H7 (cell line): ENCODE data around the gene CAPRIN1. TPM values are rescaled to one million over a fixed set of nuclear protein-coding genes. Genes with fewer than 3 reads are reported as not detected.
"Not testable (repeated sequence)": the region's sequence is repeated elsewhere in the genome, so short reads cannot be mapped to it uniquely, and the experiment has no call there.

Experiments used
- DNase-seq: peaks from one replicate; pipeline ENCODE4 v3.0.0; 2012
- H3K27me3 ChIP-seq: 2 replicates; pipeline ENCODE4 v1.6.0; 2011; ENCODE audit warnings: mild to moderate bottlenecking, low read length; ENCODE audit not compliant: control insufficient read depth, insufficient read depth
- H3K36me3 ChIP-seq: replicated peaks from 2 replicates; pipeline ENCODE4 v1.5.1; 2011; ENCODE audit warnings: low read length; ENCODE audit not compliant: control insufficient read depth, insufficient read depth
- H3K4me3 ChIP-seq: 2 replicates; pipeline ENCODE4 v1.5.1; 2011; ENCODE audit warnings: low read depth, mild to moderate bottlenecking, control low read depth, low read length, moderate library complexity; ENCODE audit not compliant: insufficient read depth
- total RNA-seq: library from RNA; depleted of rRNA; stranded (reverse); fragments of >200 nt; shearing (Covaris generic); gene quantifications from 2 replicates; pipeline ENCODE4 v1.2.3, GENCODE V29; 2014

CAPRIN1 gene
- total RNA-seq, 1 experiment from 2014 or later, result 178 TPM

- Histone ChIP-seq H3K27me3 (no peaks in the 10 kb centered on the region), H3K36me3 (no peaks in the 10 kb centered on the region), H3K4me3 (no peak overlapping the region)
- no peak for DNase-seq
Observed at GRCh38 chr11:34036456-34036855, 15.1 kb upstream of the CAPRIN1 start.

GRCh38 chr11:34037016-34037415, 14.5 kb upstream of the CAPRIN1 start:
- Histone ChIP-seq H3K27me3 (no peaks in the 10 kb centered on the region), H3K36me3 (no peaks in the 10 kb centered on the region), H3K4me3 (no peak overlapping the region)
- no peak for DNase-seq

- H3K27me3 ChIP-seq, result no peaks in the 10 kb centered on the region
Observed at GRCh38 chr11:34040571-34040970, 11.0 kb upstream of the CAPRIN1 start.

GRCh38 chr11:34044664-34045485, 6.7 kb upstream of the CAPRIN1 start:
- H3K36me3 ChIP-seq, result no peaks in the 10 kb centered on the region
- DNase-seq, result no peak
- no peaks in the 10 kb centered on the region for H3K27me3 ChIP-seq
- no peak overlapping the region for H3K4me3 ChIP-seq

More at GRCh38 chr11:34040571-34040970, 11.0 kb upstream of the CAPRIN1 start:
- H3K36me3 ChIP-seq, result no peaks in the 10 kb centered on the region
- no peak overlapping the region for H3K4me3 ChIP-seq
- no peak for DNase-seq

- no peaks in the 10 kb centered on the region; the same call in 1 of the 2 replicates for H3K36me3 ChIP-seq
- no peaks in the 10 kb centered on the region for H3K27me3 ChIP-seq
- no peak overlapping the region for H3K4me3 ChIP-seq
- DNase-seq, result no peak
Observed at GRCh38 chr11:34049028-34049427, 2.5 kb upstream of the CAPRIN1 start.

GRCh38 chr11:34050581-34051348, 766 bp upstream of the CAPRIN1 start:
- Histone ChIP-seq H3K4me3 (peak overlapping the region; percentile 99), H3K36me3 (peaks cover 1% of the 10 kb centered on the region), H3K27me3 (no peaks in the 10 kb centered on the region)
- DNase-seq, result no peak

- H3K27me3 ChIP-seq, result no peaks in the 10 kb centered on the region
- peak; percentile 98 for DNase-seq
- H3K4me3 ChIP-seq, result peak overlapping the region; percentile 99
- peaks cover 1% of the 10 kb centered on the region for H3K36me3 ChIP-seq
Observed at GRCh38 chr11:34052036-34052607, 591 bp downstream of the CAPRIN1 start.

- Histone ChIP-seq H3K27me3 (no peaks in the 10 kb centered on the region), H3K4me3 (peak overlapping the region; percentile 99), H3K36me3 (peaks cover 1% of the 10 kb centered on the region)
- peak; percentile 56 for DNase-seq
Observed at GRCh38 chr11:34052608-34053160, 1.2 kb downstream of the CAPRIN1 start.

- Histone ChIP-seq H3K27me3 (no peaks in the 10 kb centered on the region), H3K4me3 (peak overlapping the region; percentile 99), H3K36me3 (peaks cover 1% of the 10 kb centered on the region)
- DNase-seq, result peak; percentile 77
Observed at GRCh38 chr11:34053161-34053686, 1.7 kb downstream of the CAPRIN1 start.

- not testable (repeated sequence) for H3K27me3 ChIP-seq, H3K36me3 ChIP-seq, H3K4me3 ChIP-seq, DNase-seq
Observed at GRCh38 chr11:34054351-34054750, 2.8 kb downstream of the CAPRIN1 start.

- Histone ChIP-seq H3K27me3 (no peaks in the 10 kb centered on the region), H3K4me3 (no peak overlapping the region), H3K36me3 (peaks cover 1% of the 10 kb centered on the region)
- DNase-seq, result no peak
Observed at GRCh38 chr11:34055218-34056000, 3.9 kb downstream of the CAPRIN1 start.

GRCh38 chr11:34056672-34057071, 5.1 kb downstream of the CAPRIN1 start:
- no peaks in the 10 kb centered on the region for H3K27me3 ChIP-seq
- H3K36me3 ChIP-seq, result peaks cover 1% of the 10 kb centered on the region
- no peak overlapping the region for H3K4me3 ChIP-seq
- DNase-seq, result no peak

GRCh38 chr11:34063061-34063795, 11.7 kb downstream of the CAPRIN1 start:
- H3K4me3 ChIP-seq, result no peak overlapping the region

More at GRCh38 chr11:34063061-34063795, 11.7 kb downstream of the CAPRIN1 start:
- no peaks in the 10 kb centered on the region for H3K27me3 ChIP-seq
- no peak for DNase-seq
- H3K36me3 ChIP-seq, result peaks cover 1% of the 10 kb centered on the region
